Stimulated activated CD4-positive, alpha-beta T cell treated with anti-CD3 and anti-CD28 coated beads, Interleukin-15, amount 100 ng/mL, for 24 hours (primary cell): Measurements from ENCODE around the gene HBE1.
"Not testable (repeated sequence)": the region's sequence is repeated elsewhere in the genome, so short reads cannot be mapped to it uniquely, and the experiment has no call there.

ENCODE experiments used
- DNase-seq: peaks from one replicate; pipeline ENCODE4 v3.0.0-alpha.2; 2020

Gene HBE1

DNA sequence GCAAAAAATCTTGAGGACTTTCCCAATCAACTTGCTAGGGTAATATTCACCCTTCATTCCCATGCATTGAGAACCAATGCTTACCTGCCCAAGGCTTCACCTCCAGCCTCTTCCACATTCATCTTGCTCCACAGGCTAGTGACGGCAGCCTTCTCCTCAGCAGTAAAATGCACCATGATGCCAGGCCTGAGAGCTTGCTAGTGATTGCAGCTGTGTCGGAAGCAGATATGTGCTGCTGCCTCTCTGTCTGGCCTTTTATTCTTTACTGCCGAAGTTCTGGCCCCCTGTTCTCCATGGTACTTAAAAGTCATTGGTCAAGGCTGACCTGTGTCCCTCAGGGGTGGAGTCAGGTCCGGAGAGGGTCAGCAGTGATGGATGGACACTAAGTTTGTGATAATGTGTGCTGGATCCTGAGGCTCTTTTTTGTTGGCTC lies at the start of gene HBE1:
Gene HBE1 (minus strand): TSS at position 231 of the 433 bp plus-strand sequence. CDS start 55 bp downstream, at position 176.
- no peak for DNase-seq

DNA sequence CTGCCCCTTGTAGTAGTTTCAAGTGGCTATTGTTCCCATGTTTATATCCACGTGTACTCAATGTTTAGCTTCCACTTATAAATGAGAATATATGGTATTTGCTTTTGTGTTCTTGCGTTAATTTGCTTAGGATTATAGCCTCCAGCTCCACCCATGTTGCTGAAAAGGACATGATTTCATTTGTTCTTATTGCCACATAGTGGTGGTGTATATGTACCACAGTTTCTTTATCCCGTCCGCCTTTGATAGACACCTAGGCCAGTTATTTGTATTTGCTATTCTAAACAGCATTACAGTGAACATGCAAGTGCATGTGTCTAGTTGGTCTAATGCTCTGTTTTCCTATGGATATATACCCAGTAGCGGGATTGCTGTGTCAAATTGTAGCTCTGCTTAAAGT lies 47.5 kb upstream of the HBE1 start:
- DNase-seq = no peak

GRCh38 chr11:5313326-5314023 lies 43.7 kb upstream of the HBE1 start:
- not testable (repeated sequence) for DNase-seq

DNA sequence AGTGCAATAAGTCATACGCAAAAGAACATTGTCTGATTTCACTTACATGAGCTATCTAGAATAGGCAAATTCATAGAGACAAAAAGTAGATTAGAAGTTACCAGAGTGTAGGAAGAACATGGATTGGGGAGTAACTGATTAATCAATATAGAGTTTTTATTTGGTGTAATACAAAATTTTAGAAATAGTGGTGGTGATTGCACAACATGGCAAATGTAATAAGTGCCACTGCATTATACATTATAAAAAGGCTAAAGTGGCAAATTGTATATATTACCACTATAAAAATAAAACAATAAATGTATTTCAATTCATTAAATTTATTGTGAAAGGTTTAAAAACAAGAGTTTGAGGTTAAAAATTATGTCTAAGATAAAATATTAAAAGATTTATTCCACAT lies 40.7 kb upstream of the HBE1 start:
- DNase-seq = no peak

DNA sequence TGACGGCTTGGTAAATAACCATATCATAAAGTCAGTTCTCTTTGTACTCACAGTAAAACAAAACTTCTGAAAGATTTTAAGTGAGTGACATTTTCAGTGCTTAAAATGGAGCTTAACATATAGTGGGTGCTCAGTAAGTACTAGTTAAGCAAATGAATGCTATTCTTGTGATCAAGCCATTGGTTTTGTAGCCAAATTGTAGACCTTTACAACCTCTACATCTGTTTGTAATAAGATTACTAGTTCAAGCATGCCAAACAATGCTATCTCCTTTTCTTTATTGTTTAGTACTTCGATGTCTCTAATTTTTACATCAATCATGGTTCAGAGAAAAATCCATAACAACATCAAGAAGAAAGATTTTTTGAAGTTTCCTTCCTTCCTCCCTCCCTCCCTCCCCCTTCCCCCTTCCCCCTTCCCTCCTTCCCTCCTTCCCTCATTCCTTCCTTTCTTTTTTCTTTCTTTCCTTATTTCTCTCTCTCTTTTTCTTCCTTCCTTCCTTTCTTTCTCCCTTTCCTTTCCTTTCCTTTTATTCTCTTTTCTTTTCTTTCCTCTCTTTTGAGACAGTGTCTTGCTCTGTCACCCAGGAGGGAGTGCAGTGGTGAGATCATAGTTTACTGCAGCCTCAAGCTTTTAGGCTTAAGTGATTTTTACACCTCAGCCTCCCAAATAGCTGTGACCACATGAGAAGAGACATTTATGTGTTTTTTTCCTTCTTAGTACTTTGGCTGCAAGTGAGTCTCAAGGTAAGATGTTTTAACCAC lies 37.7 kb upstream of the HBE1 start:
- no peak for DNase-seq

- no peak for DNase-seq
These were observed 34.3 kb upstream of the HBE1 start for GRCh38 chr11:5304046-5304445.

- no peak for DNase-seq
These were observed 33.9 kb upstream of the HBE1 start for GRCh38 chr11:5303626-5304025.

DNA sequence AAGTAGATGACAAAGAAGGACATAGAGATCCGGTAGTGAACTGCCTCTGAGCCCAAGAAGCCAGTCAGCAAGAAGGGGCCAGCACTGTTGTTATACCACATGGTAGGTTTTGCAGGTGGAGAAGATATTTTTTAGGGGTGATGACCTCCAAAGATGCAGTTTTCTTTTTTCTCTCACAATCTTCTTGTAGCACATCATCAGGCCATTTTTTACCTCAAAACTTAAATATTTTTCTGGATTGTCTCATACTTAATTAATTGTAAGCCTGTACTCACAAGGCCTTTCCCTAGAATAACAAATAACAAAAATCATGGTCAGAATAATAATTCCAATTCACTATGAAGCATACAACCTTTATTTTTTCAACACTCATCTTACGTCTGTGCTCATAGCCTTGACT lies 32.1 kb upstream of the HBE1 start, which contains the start of gene OR51B4:
Gene OR51B4 (minus strand): TSS at position 101 of the 400 bp plus-strand sequence. CDS start 0 bp downstream, at position 101.
- DNase-seq = no peak

GRCh38 chr11:5300251-5300650 lies 30.5 kb upstream of the HBE1 start:
- DNase-seq = no peak

- DNase-seq = no peak
These were observed 28.7 kb upstream of the HBE1 start for GRCh38 chr11:5298451-5298850.

GRCh38 chr11:5297721-5298323 lies 28.1 kb upstream of the HBE1 start:
- no peak for DNase-seq

GRCh38 chr11:5294342-5294995 lies 24.7 kb upstream of the HBE1 start:
- not testable (repeated sequence) for DNase-seq

GRCh38 chr11:5293028-5293427 lies 23.3 kb upstream of the HBE1 start:
- DNase-seq = no peak

- DNase-seq = no peak
These were observed 21.6 kb upstream of the HBE1 start for GRCh38 chr11:5291207-5291838.

DNA sequence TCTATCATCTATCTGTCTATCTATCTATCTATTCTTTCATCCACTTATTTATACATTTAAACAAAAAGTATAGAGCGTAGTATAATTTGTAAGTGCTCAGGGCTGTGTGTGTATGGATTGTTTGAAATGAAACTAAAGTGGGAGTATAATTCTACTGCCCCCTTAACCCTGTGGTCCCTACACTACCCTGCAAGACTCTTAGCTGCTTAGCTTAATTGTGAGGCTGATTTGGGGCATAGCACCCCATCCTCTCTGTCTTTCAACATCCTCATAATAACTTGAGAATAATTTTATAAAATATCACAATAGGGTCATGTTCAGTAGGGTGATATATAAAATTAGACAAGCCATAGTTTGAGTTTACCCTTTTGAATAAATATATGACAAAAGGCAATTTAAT lies 20.4 kb upstream of the HBE1 start:
- DNase-seq = no peak

- no peak for DNase-seq
These were observed 20.0 kb upstream of the HBE1 start for GRCh38 chr11:5289696-5290095.

- no peak for DNase-seq
These were observed 19.3 kb upstream of the HBE1 start for GRCh38 chr11:5288906-5289550.

DNA sequence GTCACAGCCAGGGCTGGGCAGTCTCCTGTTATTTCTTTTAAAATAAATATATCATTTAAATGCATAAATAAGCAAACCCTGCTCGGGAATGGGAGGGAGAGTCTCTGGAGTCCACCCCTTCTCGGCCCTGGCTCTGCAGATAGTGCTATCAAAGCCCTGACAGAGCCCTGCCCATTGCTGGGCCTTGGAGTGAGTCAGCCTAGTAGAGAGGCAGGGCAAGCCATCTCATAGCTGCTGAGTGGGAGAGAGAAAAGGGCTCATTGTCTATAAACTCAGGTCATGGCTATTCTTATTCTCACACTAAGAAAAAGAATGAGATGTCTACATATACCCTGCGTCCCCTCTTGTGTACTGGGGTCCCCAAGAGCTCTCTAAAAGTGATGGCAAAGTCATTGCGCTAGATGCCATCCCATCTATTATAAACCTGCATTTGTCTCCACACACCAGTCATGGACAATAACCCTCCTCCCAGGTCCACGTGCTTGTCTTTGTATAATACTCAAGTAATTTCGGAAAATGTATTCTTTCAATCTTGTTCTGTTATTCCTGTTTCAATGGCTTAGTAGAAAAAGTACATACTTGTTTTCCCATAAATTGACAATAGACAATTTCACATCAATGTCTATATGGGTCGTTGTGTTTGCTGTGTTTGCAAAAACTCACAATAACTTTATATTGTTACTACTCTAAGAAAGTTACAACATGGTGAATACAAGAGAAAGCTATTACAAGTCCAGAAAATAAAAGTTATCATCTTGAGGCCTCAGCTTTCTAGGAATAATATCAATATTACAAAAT lies 18.6 kb upstream of the HBE1 start:
- DNase-seq = no peak

DNA sequence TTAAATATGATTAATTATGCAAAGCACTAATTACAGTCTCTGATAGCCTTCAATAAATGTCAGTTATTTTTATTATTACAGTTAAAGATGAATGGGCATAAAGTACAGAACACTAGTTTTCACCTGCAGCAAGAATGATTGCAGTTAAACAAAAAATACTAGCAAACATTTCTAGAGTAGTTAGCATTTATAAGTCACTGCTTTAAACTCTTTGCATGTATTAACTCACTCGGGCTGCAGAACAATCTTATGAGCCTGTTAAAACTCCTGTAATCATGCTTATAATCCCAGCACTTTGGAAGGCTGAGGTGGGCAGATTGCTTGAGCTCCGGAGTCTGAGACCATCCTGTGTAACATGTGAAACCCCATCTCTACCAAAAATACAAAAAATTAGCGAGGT lies 17.2 kb upstream of the HBE1 start:
- DNase-seq = no peak

DNA sequence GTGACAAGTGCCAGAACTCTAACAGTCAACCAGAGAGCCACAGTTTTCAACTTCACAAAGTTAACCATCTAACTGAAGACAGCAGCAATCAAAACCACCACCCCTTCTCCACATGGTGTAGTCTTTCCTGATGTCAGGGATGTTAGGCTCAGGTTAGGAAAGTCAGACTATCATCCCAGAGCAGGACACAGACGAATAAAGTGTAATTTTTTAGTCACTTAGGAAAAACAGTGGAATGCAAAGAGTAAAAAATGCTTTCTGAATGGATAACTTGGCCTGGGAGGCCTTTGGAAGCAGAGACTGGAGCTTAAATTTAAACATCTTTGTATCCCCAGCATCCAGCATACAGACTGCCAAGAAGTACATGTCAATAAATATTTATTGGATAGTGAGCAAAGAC lies 16.6 kb upstream of the HBE1 start:
- no peak for DNase-seq

DNA sequence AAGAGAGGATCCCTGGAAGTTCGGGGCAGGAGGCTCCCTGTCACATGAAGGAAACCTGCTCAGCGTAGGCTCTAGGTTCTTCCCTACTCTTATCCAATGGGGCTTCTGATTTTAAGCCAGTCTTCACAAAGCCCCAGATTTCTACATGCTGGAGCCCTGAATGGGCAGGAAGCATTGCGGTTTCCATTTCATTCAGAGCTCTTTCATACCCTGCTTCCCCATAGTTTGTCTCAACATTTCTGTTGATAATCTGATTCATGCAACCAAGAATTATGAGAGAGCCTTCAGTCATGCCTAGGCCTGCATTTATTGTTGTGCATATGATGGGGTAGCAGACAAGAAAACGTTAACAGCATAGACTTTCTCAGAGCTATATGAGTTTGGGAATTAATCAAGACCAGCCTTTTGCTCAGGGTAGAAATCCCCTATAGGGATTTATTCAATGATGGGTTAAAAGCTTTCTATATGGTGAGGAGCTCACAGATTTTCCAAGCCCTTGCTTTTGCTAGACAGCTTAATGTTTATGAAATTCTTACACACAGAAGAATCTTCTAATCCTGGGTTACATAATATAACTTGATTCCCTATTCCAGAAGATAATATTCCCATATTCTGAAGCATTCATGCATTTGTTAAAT lies 16.1 kb upstream of the HBE1 start:
- no peak for DNase-seq
